Vagina (tissue), 2 donors: Measurements from ENCODE around the gene ADSS2.

Source experiments
- CTCF ChIP-seq, 3 experiments: fragments of 450-650 bp in 2 of 3; fragments of 200-600 bp in 1 of 3; sonication (generic) in 1 of 3; IDR thresholded peaks; one replicate each; pipeline ENCODE4 v1.5.1; 2017 to 2019; ENCODE audit warnings: antibody characterized with exemption in 3 of 3, mild to moderate bottlenecking in 2 of 3, moderate library complexity in 2 of 3
- POLR2AphosphoS5 ChIP-seq, 2 donors: sonication (generic); formaldehyde crosslinking; IDR thresholded peaks; one replicate each; pipeline ENCODE4 v1.9.0; 2017; ENCODE audit warnings: antibody characterized with exemption in 2 of 2, mild to moderate bottlenecking in 2 of 2, low read depth in 1 of 2; ENCODE audit not compliant: insufficient read depth in 1 of 2

GRCh38 chr1:244439391-244440032, 12.2 kb downstream of the ADSS2 start:
- TF ChIP-seq CTCF (IDR thresholded peaks at IDR 0.05), result no peak
- TF ChIP-seq POLR2AphosphoS5 (IDR thresholded peaks at IDR 0.05; ENCODE audit: insufficient read depth in 1 of 2, low read depth in 1 of 2), result no peak
